Gastroesophageal sphincter (tissue), 3 donors: ENCODE data around the gene SRRM4.
A peak's percentile ranks its signal among the peaks of the same experiment; 100 is the strongest.

Experiments used
- POLR2A ChIP-seq, 2 donors: fragments of 450-650 bp; IDR thresholded peaks; one replicate each; pipeline ENCODE4 v1.6.1; 2017; ENCODE audit warnings: antibody characterized with exemption in 2 of 2, mild to moderate bottlenecking in 2 of 2, moderate library complexity in 1 of 2
- TF ChIP-seq, protein P1 (sequence below), 4 experiments: fragments of 200-600 bp in 2 of 4; fragments of 450-650 bp in 2 of 4; sonication (generic) in 1 of 4; IDR thresholded peaks; one replicate each; pipeline ENCODE4 v1.5.1; 2017 to 2019; ENCODE audit warnings: antibody characterized with exemption in 4 of 4, mild to moderate bottlenecking in 2 of 4, moderate library complexity in 2 of 4

DNA sequence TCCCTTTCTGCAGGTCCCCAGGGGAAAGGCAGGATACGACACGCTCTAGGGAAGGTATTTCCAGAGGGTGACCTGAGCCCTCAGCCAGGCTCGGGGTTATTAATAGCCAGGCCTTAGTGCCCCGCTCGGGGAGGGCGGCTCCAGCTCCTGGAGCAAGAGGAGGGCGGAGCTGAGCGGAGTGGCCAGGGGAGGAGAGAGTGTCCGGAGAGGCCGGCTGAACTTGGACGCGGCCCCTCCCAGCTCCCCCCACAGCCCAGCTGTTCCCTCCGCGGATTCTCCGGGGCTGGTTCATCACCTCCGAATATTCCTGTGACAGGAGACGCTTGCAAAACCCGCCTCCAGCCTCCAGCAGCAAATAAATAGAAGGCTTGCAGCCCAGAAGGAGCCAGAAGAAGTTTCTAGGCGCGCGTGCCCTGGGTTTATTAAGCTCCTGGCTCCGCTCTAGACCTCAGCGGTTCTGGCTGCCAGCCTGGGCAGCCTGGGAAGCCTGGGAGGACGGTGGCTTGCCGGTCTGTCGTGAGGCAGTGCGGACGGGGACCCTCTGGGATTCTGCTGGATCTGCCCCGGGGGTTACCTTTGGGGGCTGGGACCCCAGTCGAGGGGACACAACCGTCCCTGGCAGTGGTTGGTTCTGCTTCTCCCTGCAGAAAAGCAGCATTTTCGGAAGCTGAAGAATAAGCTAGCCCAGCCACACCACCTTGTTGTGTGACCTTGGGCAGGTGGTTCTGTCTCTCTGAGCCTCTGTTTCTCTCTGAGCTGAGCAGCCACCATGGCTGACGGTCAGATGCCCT is 197.4 kb downstream of the SRRM4 start, which contains the start of gene HSPB8:
- TF ChIP-seq, protein P1, sequence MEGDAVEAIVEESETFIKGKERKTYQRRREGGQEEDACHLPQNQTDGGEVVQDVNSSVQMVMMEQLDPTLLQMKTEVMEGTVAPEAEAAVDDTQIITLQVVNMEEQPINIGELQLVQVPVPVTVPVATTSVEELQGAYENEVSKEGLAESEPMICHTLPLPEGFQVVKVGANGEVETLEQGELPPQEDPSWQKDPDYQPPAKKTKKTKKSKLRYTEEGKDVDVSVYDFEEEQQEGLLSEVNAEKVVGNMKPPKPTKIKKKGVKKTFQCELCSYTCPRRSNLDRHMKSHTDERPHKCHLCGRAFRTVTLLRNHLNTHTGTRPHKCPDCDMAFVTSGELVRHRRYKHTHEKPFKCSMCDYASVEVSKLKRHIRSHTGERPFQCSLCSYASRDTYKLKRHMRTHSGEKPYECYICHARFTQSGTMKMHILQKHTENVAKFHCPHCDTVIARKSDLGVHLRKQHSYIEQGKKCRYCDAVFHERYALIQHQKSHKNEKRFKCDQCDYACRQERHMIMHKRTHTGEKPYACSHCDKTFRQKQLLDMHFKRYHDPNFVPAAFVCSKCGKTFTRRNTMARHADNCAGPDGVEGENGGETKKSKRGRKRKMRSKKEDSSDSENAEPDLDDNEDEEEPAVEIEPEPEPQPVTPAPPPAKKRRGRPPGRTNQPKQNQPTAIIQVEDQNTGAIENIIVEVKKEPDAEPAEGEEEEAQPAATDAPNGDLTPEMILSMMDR (IDR thresholded peaks at IDR 0.05) = peak in 1 of 4 experiments; percentile 12
- peak; percentile 99 for TF ChIP-seq POLR2A (IDR thresholded peaks at IDR 0.05)
